SK-N-SH (cell line): ENCODE data around the gene PBRM1.

Experiments used
- CTCF ChIP-seq: fragments of 200-600 bp; sonication (generic); IDR thresholded peaks from 2 replicates; pipeline ENCODE4 v1.6.1; 2017; ENCODE audit warnings: antibody characterized with exemption, mild to moderate bottlenecking, moderate library complexity
- EZH2phosphoT487 ChIP-seq: fragments of 200-600 bp; sonication (generic); IDR thresholded peaks from 2 replicates; pipeline ENCODE4 v1.6.1; 2017; ENCODE audit warnings: low read depth, mixed run types, mild to moderate bottlenecking, antibody characterized with exemption, moderate library complexity, borderline replicate concordance
- FOXJ3 ChIP-seq: sonication (generic); formaldehyde crosslinking; IDR thresholded peaks from 2 replicates; pipeline ENCODE4 v1.5.1; 2020; ENCODE audit warnings: mild to moderate bottlenecking, missing genetic modification reagents
- JUND ChIP-seq: IDR thresholded peaks from 2 replicates; pipeline ENCODE4 v1.4.0; 2012
- RAD21 ChIP-seq: IDR thresholded peaks from 2 replicates; pipeline ENCODE4 v1.6.1; 2012; ENCODE audit warnings: mild to moderate bottlenecking, low read length
- RCOR1 ChIP-seq: fragments of 150-350 bp; IDR thresholded peaks from 2 replicates; pipeline ENCODE4 v1.6.1; 2017; ENCODE audit warnings: antibody characterized with exemption, low read length
- REST ChIP-seq: IDR thresholded peaks from 2 replicates; pipeline ENCODE4 v1.6.1; 2012; ENCODE audit warnings: mild to moderate bottlenecking, low read depth, low read length, moderate library complexity
- RFX5 ChIP-seq: IDR thresholded peaks from 2 replicates; pipeline ENCODE4 v1.6.1; 2012; ENCODE audit warnings: mild to moderate bottlenecking, improper control_type of control experiment, low read length
- SMC3 ChIP-seq: IDR thresholded peaks from 2 replicates; pipeline ENCODE4 v1.6.1; 2012; ENCODE audit warnings: low read depth, low read length, improper control_type of control experiment
- TEAD4 ChIP-seq: IDR thresholded peaks from 2 replicates; pipeline ENCODE4 v1.4.0; 2012; ENCODE audit warnings: mild to moderate bottlenecking, borderline replicate concordance; ENCODE audit not compliant: insufficient read depth
- USF2 ChIP-seq: fragments of 150-350 bp; IDR thresholded peaks from 2 replicates; pipeline ENCODE4 v1.6.1; 2017; ENCODE audit warnings: antibody characterized with exemption, low read length, low read depth, borderline replicate concordance
- YY1 ChIP-seq: IDR thresholded peaks from 2 replicates; pipeline ENCODE4 v1.4.0; 2012; ENCODE audit warnings: low read depth, mild to moderate bottlenecking

GRCh38 chr3:52697632-52697965 lies 11.9 kb upstream of the PBRM1 start:
- TF ChIP-seq FOXJ3 (no peak), USF2 (no peak), SMC3 (no peak), EZH2phosphoT487 (no peak), CTCF (no peak), YY1 (no peak), RFX5 (no peak), JUND (no peak), REST (no peak), RCOR1 (no peak), TEAD4 (no peak), RAD21 (no peak)
